HG03097 (cell line): ENCODE data around the gene STMN3.

Experiments used
- ATAC-seq: cut with Tn5 transposase; IDR thresholded peaks from one replicate; pipeline ENCODE4 v1.9.1; 2021; ENCODE audit not compliant: unreplicated experiment, low FRiP score

Gene STMN3

GRCh38 chr20:63692436-63693082 is 39.3 kb upstream of the STMN3 start:
- no peak for ATAC-seq

- no peak for ATAC-seq
Observed at GRCh38 chr20:63691711-63692435, 38.6 kb upstream of the STMN3 start.

- no peak for ATAC-seq
Observed at GRCh38 chr20:63690898-63691710, 37.9 kb upstream of the STMN3 start.

GRCh38 chr20:63690003-63690897 is 37.0 kb upstream of the STMN3 start:
- ATAC-seq, result no peak

GRCh38 chr20:63689046-63690002 is 36.1 kb upstream of the STMN3 start:
- no peak for ATAC-seq

GRCh38 chr20:63688228-63689045 is 35.2 kb upstream of the STMN3 start:
- no peak for ATAC-seq

GRCh38 chr20:63687419-63688178 is 34.4 kb upstream of the STMN3 start:
- no peak for ATAC-seq

- ATAC-seq, result no peak
Observed at GRCh38 chr20:63686492-63687321, 33.5 kb upstream of the STMN3 start.

- ATAC-seq, result no peak
Observed at GRCh38 chr20:63686094-63686491, 32.9 kb upstream of the STMN3 start.

- ATAC-seq, result no peak
Observed at GRCh38 chr20:63685269-63686026, 32.2 kb upstream of the STMN3 start.

GRCh38 chr20:63682384-63683139 is 29.3 kb upstream of the STMN3 start:
- no peak for ATAC-seq

GRCh38 chr20:63681609-63682142 is 28.5 kb upstream of the STMN3 start:
- ATAC-seq, result no peak

GRCh38 chr20:63680857-63681608 is 27.8 kb upstream of the STMN3 start:
- ATAC-seq, result no peak

GRCh38 chr20:63680427-63680826 is 27.2 kb upstream of the STMN3 start:
- no peak for ATAC-seq
